Ramos (cell line): ENCODE results near the gene SLC22A31.

Experiments
- in situ Hi-C: fragments of 300-500 bp; cut with MboI; formaldehyde crosslinking; loops from one replicate; pipeline ENCODE4 v1.14.3; 2022; ENCODE audit warnings: low sequenced_read_pairs; ENCODE audit not compliant: unreplicated experiment

SLC22A31 gene

DNA sequence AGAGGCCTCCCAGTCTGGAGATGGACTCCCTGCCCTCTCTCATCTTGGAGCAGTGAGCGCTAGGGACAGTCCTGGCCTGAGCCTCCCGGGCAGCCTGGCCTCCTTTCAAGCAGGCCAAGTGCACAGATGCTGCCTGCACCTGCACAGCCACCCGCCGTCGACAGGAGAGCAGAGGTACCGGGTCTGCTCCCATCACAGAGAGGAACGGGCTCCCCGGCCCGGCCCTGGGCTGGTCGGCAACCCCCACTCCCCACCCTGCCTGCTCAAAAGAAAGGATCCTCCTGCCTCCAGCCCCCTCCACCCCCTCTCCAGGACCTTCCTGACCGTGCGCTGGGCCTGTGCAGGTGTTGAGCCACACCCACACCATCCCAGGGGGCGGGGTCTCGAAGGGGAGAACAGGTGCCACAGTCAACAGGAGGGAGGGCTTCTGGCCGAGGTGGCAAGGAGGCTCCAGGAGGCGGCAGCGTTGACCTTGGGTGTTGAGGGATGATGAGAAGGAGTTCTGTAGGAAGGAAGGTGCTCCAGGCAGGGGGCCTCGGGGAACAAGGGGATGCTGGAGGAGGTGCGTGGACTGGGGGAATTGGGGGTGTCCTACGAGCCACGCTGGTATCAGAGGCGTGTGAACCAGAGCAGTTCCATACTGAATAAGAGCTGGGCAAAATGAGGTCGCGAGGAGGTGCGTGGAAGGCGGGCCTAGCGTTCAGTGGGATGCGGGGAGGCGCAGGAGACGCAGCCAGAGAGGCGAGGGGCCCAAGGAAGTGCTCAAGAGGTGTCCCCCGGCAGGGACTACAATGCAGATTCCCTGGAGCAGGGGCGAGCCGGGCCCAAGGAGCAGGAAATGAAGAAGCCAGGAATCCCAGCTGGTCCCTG is 29.8 kb downstream of the SLC22A31 start:
- in situ Hi-C loops: no loop called here

DNA sequence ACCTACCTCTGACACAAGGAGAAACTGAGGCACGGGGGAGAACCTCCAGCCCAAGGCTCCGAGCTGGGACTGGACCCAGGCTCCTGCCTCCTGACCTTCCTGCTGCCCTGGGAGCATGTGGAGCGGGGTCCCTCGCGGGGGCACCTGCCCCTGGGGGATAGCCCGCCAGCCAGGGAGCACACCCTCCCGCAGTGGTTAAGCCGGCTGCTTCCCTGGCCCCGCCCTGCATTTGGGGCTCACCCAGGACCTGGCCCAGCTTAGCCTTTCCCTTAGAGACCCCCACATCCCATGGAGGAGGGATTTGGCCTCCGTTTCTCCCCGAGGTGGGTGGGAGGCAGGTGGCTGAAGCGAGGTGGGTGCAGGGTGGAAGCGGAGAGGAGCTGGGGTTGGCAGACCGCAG is 30.6 kb downstream of the SLC22A31 start:
- in situ Hi-C loops: loop anchor here (5.0 to 10.0 kb wide), 2 partner anchors 352 to 425 kb away; no protein-coding TSS in a partner anchor

DNA sequence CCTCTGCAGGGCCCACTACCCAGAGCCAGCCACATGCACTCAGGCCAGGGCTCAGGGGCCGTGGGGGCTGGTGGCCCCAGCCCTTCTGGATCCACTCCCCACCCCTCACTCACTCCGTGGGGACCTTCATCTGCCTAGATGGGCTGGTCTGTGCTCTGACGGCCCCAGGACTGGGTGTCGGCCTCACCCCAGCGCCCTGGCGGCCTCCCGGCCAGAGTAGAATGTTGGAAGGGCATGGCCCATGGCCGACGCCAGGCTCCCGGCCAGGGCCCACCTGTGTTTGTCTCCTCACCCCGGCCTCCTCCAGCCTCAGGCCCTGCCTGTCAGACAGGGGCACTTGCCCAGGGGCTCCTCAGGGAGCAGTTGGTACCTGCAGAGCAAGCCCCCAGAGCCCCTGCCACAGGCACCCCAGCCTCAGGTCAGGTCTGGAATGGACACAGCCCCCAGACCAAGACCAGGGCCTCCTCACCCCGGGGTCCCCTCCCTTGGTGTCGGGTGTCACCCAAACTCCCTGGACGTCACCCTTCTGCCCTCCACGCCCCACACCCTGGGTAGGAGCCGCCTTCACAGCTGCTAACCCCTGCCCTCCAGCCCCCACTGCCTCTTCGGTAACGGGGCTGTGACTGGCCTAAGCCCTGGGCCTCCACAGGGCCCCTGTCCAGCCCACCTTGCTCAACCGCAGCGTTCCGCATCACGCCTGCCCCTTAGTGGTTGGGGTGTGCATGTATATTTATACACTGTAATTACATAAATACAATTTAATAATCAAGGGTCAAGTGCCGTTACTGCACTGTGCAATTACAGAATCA is 31.8 kb downstream of the SLC22A31 start:
- in situ Hi-C loops: loop anchor here (5.0 to 10.0 kb wide), 2 partner anchors 351 to 424 kb away; no protein-coding TSS in a partner anchor

DNA sequence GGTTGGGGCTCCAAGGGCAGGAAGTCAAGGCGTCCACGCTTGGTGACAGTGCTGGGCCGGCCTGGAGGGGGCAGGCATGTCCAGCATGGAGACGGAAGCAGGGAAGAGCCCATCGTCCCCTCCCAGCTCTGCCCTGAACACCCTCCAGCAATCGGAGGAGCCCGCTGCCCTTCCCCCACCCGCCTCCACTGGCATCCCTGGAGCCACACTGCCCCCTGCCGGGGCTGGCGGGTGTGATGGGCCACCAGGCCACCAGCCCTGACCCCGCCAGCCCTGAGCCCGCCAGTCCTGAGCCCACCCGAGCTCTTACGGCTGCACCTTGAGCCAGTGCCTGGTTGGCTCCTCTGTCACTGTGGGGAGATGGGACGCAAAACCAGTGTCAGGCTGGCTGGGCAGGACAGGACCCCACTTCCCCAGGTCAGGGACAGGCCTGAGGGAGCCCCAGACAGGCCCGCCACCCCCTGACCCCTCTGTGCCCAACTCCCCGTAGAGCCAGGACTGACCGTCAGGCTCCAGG is 32.9 kb downstream of the SLC22A31 start:
- in situ Hi-C loops: loop anchor here (5.0 to 10.0 kb wide), 2 partner anchors 350 to 423 kb away; no protein-coding TSS in a partner anchor

DNA sequence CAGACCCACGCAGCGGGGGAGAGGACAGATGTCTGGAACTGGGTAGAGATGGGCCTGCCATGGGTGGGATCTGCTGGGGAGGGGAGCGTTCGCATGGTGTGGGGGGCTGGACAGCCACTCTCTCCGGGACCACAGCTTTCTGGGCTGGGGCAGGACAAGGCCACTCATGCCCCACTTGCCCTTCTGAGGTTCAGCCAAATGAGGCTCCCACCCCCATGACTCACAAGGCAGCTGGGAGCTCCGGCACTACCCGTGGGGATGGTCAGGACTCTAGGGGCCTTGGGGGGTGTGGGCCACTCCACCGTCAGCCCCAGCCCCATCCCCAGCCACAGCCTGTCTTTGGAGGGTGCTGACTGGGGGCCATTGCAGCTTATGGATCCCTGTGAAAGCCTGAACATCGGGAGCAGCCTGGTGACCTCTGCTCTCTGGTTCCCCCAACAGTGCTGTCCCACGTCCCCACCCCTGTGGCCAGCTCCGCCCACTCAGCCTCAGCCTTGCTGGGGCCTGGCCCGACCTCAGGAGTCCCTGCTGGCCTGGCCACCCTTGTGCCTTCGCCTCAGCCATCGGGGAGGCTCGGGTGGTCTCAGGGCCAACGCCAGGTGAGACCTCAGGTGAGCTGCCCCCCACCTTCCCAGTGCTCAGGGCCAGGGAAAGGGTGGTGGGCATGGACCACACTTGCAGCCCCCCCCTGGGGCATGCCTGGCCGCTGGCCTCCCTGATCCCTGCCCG is 33.5 kb downstream of the SLC22A31 start:
- in situ Hi-C loops: loop anchor here (5.0 to 10.0 kb wide), 2 partner anchors 350 to 422 kb away; no protein-coding TSS in a partner anchor

DNA sequence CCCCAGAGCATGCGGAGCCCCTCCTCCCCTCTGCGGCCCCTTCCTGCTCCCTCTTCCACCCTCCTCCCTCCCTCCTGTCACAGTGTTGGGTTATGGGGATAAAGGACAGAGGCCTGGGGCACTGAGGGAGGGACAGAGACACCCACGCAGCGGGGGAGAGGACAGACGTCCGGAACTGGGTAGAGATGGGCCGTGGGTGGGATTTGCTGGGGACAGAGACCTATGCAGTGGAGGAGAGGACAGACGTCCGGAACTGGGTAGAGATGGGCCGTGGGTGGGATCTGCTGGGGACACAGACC is 34.7 kb downstream of the SLC22A31 start:
- in situ Hi-C loops: loop anchor here (5.0 to 10.0 kb wide), 2 partner anchors 348 to 421 kb away; no protein-coding TSS in a partner anchor

DNA sequence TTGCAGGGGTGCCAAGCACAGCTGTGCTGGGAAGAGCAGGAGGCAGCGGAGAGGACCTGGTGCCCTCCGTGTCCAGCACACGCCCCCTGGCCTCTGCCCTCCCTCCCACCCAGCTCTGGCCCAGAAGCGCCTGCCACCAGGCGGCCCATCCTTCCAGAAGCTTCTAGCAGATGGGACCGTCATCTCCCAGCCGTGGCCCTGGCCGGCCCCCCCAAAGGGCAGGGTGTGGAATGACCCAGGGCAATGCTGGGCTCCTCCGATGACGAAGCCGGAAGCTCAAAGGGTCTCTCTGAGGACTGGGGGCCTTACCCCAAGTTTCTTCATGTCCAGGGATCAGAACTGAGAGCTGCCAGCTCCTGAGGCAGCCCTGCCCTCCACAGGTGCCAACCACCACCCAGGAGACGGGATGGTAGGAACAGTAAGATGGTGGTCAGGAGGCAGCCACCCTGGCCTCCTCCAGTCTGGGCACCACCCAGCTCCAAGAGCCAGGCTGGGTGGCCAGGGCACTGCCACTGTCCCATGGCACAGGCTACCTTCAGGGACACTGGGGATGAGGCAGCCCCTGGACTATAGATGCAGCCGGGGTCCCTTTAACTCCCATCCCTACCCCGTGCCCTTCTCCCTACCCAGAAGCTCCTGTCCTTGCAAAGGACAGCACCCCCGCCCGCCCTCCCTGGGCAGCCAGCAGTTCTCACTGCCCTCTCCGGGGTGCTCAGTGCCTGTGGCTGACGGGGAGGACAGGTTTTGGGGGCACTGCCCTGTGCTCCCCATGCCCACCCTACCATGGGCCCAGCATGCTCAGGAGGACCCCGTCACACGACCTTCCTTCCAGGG is 35.3 kb downstream of the SLC22A31 start:
- in situ Hi-C loops: loop anchor here (5.0 to 10.0 kb wide), 2 partner anchors 348 to 420 kb away; no protein-coding TSS in a partner anchor

DNA sequence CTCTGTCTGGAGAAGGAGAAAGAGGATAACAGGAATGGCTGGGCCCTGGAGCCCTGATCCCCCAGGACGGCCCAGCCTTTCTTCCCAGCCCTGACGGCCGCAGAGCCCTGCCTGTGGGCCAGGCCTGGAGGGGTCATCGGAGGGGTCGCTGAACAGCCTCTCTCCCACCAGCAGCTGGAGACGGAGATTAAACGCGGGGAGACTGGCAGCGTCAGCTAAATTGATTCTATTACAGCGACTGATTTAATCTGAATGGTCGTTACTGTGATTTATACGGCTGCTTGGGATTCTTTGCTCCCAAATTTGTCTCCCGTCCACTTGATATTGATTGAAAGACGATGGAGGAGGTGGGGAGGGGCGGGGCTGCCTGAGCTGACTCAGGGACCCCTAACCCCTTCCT is 35.9 kb downstream of the SLC22A31 start:
- in situ Hi-C loops: loop anchor here (10.0 kb wide), 1 partner anchor 420 kb away; no protein-coding TSS in a partner anchor

DNA sequence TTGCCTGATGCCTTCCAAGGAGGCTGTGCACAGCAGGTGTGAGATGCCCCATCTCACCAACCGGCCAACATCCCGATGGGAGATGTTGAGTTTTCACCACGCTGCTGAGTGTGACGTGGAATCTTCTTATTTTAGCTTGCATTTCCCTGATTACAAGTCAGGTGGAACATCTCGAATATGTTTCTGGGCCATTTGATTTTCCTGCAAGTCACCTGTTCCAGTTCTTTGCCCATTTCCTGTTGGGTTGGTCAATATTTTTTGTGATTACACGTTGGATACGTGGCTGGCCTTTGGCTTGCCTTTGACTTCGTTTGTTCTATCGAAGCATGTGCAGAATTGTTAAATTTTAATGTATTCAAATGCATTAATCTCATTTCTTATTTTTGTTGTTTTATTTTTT is 37.0 kb downstream of the SLC22A31 start:
- in situ Hi-C loops: loop anchor here (10.0 kb wide), 1 partner anchor 418 kb away; no protein-coding TSS in a partner anchor

DNA sequence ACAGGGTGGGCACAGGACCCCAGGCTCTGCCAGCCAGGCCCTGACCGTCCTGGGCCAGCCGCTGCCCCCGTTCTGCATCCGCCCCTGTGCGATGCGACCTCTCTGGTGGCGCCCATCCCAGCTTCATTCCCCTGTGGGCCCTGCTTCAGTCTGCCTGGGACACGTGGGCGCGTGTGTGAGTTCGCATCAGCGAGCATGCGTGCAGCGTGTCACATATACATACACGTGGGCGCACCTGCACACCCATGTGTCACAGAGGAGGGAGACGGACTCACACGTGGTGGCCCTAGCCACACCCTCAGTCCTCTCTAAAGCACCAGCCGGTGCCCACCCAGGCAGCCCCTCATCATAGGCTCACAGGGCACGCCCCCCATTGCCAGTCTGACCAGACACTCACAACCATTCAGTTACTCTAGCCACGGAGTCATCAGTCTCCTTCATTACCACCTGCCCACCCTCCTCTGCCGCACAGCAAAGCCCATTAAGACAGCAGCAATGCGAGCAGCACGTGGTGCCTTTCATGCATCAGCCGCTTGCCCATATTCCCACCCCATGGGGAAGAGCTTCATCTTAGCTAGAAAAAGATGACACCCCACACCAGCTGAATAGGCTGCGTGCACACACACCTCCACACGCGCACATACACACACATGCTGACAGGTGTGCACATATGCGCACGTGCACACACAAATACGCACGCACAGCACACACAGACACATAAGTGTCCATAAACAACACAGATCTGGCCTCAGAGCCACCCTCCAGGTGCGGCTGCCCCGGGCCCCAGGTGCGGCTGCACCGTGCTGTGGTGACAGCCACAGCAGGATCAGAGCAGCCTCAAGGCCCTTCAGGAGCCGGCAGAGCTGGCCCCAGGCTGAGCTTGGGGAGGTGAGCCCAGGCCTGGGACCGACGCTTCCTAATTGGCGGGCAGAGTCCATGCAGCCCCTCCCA is 38.3 kb downstream of the SLC22A31 start:
- in situ Hi-C loops: loop anchor here (10.0 kb wide), 1 partner anchor 417 kb away; no protein-coding TSS in a partner anchor

DNA sequence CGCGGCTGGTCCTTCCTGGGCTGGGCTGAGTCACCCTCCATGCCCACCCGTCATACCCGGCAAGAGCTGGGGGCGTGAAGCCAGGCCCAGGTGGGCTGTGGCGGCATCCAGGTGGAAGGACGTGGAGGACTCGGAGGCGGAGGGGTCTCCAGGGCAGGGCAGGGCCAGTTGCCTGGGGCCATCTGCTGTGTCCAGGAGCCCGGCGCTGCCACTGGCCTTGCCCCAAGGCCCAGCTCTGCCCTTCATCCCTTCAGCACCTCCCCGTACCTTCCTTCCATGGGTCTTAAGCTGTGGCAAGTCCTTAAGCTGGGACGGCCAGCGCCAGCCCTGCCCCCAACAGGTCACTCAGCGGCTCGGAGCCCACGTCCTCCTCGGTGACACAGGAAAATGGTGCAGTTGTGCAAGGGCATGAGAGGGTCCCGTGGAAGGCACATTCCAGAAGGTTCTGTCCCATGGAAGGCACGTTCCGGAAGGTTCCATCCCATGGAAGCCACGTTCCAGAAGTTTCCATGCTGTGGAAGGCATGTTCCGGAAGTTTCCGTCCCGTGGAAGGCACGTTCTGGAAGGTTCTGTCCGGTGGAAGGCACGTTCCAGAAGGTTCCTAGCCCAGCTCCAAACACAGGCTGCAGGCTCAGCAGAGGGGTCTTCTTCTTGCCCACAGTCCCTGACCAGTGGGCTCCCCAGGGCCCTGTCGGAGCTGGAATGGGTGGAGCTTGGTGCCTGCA is 39.2 kb downstream of the SLC22A31 start:
- in situ Hi-C loops: loop anchor here (10.0 kb wide), 1 partner anchor 416 kb away; no protein-coding TSS in a partner anchor

DNA sequence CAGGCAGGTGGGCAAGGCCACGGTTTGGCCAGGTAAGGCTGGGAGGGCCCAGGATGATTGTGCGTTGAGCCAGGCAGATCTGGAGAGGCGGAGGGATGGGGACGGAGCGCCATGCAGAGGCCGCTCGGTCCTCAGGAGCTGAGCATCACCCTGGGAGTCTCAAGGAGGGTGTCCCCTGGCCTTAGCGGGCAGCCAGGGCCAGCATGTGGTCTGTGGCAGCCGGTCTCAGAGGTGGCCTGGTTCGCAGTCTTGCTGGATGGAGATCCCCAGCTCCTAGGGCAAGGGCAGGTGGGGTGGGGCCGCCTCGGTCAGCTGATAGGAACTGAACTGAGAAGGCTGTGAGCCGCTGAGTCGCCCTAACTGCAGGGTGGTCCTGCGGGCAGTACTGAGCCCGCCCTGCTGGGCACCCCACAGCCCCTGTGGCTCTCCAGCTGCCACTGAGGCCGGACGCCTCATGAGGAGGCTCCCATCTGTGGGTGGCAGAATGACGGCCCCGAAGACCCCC is 40.4 kb downstream of the SLC22A31 start:
- in situ Hi-C loops: loop anchor here (10.0 kb wide), 1 partner anchor 415 kb away; no protein-coding TSS in a partner anchor

DNA sequence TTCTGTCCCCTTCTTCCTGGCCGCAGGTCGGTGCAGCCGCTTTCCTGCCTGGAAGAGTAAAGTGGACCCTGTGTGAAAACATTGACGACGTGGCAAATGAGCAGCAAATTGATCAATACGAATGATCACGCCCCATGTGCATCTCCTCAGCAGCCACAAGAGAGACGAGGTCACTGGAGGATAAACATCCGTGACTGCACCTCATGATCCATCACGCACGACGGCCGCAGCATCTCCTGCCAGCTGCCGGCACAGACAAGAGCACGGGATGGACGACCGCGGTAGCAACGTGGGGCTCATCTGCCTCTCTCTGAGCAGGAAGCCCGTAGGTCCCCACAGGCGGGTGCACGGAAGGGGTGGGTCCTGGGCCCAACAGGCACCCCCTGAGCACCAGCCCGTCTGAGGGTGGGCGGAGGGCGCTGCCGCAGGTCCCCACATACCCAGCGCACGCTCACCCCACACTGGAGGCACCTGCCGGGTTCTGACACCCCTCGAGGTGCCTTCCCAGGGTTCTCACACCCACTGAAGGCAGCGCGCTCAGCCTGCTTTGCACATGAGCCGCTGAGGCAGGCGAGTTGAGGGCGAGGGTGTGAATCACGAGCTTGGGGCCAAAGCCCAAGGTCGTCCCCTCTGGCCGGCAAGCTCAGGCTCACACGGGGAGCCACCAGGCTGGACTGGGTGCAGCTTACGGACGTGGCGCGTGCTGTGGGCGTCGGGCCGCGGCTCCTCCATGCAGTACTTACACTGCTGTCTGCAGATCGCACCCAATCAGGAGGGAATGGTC is 41.1 kb downstream of the SLC22A31 start:
- in situ Hi-C loops: no loop called here

DNA sequence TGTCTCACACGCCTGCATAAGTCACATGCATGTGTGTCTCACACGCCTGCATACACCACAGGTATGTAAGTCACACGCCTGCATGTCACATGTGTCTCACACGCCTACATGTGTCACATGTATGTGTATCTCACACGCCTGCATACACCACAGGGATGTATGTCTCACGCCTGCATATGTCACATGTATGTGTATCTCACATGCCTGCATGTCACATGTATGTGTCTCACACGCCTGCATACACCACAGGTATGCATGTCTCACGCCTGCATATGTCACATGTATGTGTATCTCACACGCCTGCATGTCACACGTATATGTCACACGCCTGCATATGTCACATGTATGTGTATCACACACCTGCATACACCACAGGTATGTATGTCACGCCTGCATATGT is 42.6 kb downstream of the SLC22A31 start:
- in situ Hi-C loops: no loop called here

DNA sequence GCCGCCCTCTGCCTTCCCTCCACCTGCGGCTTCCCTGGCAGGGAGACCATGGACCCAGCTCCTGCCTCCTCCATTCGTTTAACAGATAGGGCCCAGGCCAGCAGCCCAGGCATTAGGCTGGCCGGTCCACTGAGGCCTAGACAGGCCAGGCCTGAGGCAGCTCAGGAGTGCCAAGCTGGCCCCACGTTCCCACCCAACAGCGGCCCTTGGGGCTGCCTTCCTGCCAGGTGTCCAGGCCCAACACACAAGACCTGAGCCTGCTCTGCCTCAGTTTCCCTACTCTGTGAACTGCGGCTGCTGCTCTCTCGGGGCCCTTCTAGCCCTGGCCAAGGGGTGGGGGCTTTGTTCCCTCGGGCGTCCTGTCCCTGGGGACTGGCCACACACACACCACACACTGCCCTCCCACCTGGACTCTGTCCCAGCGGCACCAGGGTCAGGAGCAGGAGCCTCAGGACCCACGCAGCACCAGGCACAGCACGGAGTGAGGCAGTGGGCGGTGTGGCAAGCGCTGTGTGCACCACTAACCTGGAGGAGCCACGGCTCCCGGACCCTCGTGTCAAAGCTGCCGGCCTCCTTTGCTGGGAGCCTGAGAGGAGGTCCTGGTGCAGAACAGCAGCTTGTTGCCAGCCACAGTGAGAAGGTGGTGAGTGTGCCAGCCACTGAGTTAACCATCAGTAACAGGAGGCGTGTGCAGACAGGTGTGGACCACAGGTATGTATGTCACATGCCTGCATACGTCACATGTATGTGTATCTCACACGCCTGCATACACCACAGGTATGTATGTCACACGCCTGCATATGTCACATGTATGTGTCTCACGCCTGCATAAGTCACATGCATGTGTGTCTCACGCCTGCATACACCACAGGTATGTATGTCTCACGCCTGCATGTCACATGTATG is 43.3 kb downstream of the SLC22A31 start:
- in situ Hi-C loops: no loop called here
